Karpas-422 (cell line): ENCODE measurements around the gene DVL2. TPM values are rescaled to one million over a fixed set of nuclear protein-coding genes. Genes with fewer than 3 reads are reported as not detected.

ENCODE experiments used
- DNase-seq: peaks from one replicate; pipeline ENCODE4 v3.0.0-alpha.2; 2015
- H2AFZ ChIP-seq: fragments of 200-600 bp; sonication (generic); 2 replicates; pipeline ENCODE4 v1.6.1; 2014; ENCODE audit warnings: antibody characterized with exemption, low read length, mixed read lengths
- H3K27ac ChIP-seq: fragments of 200-600 bp; sonication (generic); 2 replicates; pipeline ENCODE4 v1.5.1; 2014; ENCODE audit warnings: mild to moderate bottlenecking, low read length, moderate library complexity
- H3K27me3 ChIP-seq: fragments of 200-600 bp; sonication (generic); 2 replicates; pipeline ENCODE4 v1.6.1; 2014; ENCODE audit warnings: low read length, mixed read lengths
- H3K36me3 ChIP-seq: fragments of 200-600 bp; sonication (generic); 2 replicates; pipeline ENCODE4 v1.6.1; 2014; ENCODE audit warnings: low read length, mixed read lengths; ENCODE audit not compliant: insufficient read depth
- H3K4me1 ChIP-seq: fragments of 200-600 bp; sonication (generic); 2 replicates; pipeline ENCODE4 v1.6.1; 2014; ENCODE audit warnings: mild to moderate bottlenecking, low read length, mixed read lengths
- H3K4me2 ChIP-seq: fragments of 200-600 bp; sonication (generic); 2 replicates; pipeline ENCODE4 v1.6.1; 2014; ENCODE audit warnings: low read length, low read depth, mild to moderate bottlenecking; ENCODE audit not compliant: poor library complexity, severe bottlenecking
- H3K4me3 ChIP-seq: fragments of 200-600 bp; sonication (generic); 2 replicates; pipeline ENCODE4 v1.5.1; 2014; ENCODE audit warnings: mild to moderate bottlenecking, antibody characterized with exemption, low read length, mixed read lengths
- H3K79me2 ChIP-seq: fragments of 200-600 bp; sonication (generic); 2 replicates; pipeline ENCODE4 v1.6.1; 2014; ENCODE audit warnings: mild to moderate bottlenecking, low read length, mixed read lengths
- H3K9ac ChIP-seq: fragments of 200-600 bp; sonication (generic); 2 replicates; pipeline ENCODE4 v1.6.0; 2014; ENCODE audit warnings: low read length
- H3K9me2 ChIP-seq: fragments of 200-600 bp; sonication (generic), shearing (Covaris generic); replicated peaks from 2 replicates; pipeline ENCODE4 v1.6.0; 2014; ENCODE audit warnings: mild to moderate bottlenecking, low read length, moderate library complexity; ENCODE audit not compliant: insufficient read depth
- H3K9me3 ChIP-seq: fragments of 300-700, 200-600 bp; sonication (generic); 2 replicates; pipeline ENCODE4 v1.6.1; 2014; ENCODE audit warnings: low read length, mixed read lengths
- H4K20me1 ChIP-seq: fragments of 200-600 bp; sonication (generic); 2 replicates; pipeline ENCODE4 v1.6.1; 2014; ENCODE audit warnings: mild to moderate bottlenecking, antibody characterized with exemption, low read length, low read depth; ENCODE audit not compliant: insufficient read depth
- total RNA-seq: library from RNA; depleted of rRNA; stranded (reverse); fragments of >200 nt; shearing (Covaris generic); gene quantifications from 2 replicates; pipeline ENCODE4 v1.2.3, GENCODE V29; 2014; ENCODE audit warnings: low replicate concordance

The DVL2 gene
- total RNA-seq, 1 experiment from 2014 or later, result 75.2 TPM

DNA sequence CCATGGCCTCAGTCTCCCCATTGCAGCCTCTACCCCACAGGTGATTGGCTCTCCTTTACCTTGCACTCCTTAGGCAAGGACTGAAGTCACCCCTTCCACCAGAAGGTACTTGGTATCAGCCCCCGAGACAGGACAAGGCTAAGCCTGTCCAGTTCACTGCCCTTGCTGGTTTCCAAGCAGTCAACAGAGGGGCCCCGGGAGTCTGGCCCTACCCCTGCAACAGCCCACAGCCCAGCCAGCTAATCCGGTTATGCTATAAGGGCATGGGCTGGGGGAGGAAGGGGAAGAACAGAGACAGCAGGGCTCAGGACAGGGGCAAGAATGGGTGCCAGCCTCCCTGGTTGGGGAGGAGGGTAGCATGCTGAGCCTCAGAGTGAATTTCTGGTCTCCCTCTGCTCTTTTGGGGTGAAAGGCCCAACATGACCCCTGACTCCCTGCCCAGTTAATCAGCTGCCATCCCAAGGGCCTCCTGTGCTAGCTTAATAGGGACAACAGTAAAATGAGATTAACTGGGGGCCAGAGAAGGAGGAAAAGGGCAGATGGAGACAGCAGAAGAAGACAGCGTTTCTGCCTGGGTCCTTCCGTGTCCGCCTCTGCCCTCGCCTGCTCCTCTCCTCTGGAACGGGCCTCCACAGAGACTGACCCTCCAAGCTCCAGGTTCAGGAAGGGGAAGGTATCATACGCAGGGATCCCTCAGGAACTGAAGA lies 25.4 kb downstream of the DVL2 start:
- Histone ChIP-seq H3K27me3 (no peaks in the 10 kb centered on the region), H3K4me3 (no peak overlapping the region), H3K36me3 (no peaks in the 10 kb centered on the region), H4K20me1 (peaks cover 12% of the 10 kb centered on the region; the same call in 1 of the 2 replicates), H3K4me2 (no peak overlapping the region), H3K79me2 (peaks cover 53% of the 10 kb centered on the region), H3K27ac (no peak overlapping the region), H3K9me3 (no peaks in the 10 kb centered on the region), H2AFZ (no peak overlapping the region), H3K9me2 (no peaks in the 10 kb centered on the region), H3K4me1 (peaks cover 54% of the 10 kb centered on the region), H3K9ac (peak overlapping the region; percentile 24; the same call in 1 of the 2 replicates)
- no peak for DNase-seq

DNA sequence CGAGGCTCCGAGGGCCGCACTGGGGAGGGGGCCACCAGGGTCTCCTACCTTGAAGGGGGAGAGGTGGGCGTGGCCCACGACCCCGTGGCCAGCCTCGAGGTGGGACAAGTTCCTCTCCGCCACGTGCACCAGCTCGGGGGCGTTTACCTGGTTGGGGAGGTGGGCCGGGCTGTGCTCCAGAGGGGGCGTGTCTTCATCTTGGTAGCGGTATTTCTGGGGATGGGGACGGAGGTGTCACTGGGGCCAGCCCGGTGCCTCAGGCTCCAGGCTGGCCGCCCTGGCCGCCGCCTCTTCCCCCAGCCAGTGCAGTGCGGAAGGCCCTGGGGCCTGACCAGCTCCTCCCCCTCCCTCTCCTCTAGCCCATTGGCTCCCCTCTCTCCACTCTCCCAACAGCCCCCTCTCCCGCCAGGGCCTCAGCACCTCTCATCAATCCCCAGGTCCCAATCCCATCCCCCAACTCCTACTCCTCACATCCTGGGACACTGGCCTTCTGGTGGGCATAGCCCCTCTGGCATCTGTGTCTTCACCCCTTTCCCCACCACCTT lies 26.2 kb downstream of the DVL2 start:
- Histone ChIP-seq H3K27ac (no peak overlapping the region), H3K36me3 (peaks cover 5% of the 10 kb centered on the region), H3K79me2 (peaks cover 47% of the 10 kb centered on the region), H4K20me1 (peaks cover 6% of the 10 kb centered on the region; the same call in 1 of the 2 replicates), H2AFZ (no peak overlapping the region), H3K27me3 (no peaks in the 10 kb centered on the region), H3K9me3 (no peaks in the 10 kb centered on the region), H3K4me3 (no peak overlapping the region), H3K9me2 (no peaks in the 10 kb centered on the region), H3K9ac (no peak overlapping the region; the same call in 1 of the 2 replicates), H3K4me2 (no peak overlapping the region), H3K4me1 (peaks cover 47% of the 10 kb centered on the region)
- no peak for DNase-seq

DNA sequence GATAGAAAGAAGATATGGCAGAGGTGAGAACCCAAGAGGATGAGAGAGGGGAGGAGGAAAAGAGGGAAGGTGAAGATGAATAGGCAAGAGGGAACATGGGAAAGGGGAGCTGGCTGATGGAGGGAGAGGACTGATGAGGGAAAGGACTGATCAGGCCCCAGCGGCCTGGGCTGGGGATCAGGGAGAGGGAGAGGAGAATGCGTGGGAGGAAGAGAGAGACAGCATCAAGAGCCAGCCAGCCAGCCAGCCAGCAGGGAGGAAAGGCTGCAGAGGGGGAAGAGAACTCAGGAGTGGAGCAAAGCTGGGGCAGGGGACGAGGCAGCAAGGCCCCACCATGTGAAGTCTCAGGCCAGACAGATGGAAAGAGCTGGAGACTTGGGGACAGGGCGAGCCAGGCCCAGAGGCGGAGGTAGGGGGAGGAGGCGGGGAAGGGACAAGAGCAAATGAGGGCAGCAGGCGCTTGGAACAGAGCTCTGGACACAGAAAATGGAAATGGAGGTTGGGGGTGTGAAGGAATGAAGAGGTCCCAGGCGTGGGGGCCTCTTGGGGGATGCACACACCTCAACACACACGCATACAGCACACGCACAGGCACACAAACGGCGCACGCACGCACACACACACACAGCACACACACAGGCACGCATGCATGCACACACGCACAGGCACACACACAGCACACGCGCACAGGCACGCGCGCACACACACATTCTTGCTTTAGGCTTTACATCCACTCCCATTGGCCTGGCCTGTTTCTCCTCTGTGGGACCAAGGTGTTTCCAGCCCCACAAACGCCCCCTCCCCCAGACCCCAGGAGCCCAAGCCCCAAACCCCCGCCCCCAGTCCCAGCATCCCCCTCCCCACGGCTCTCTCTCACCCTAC lies 27.0 kb downstream of the DVL2 start:
- no peak overlapping the region for H2AFZ ChIP-seq

DNA sequence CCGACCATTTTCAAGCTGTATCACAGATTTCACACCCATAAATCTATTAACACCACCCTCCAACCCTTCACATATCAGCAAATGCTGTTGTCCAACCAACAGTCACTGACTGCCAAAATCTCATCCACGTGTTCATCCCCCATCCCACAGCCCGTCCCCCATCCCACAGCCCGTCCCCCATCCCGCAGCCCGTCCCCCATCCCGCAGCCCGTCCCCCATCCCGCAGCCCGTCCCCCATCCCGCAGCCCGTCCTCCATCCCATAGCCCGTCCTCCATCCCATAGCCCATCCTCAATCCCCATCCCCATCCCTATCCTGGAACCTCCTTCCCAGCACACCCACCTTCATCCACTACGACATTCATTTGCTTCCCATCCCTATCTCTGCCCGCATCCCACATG lies 28.8 kb downstream of the DVL2 start:
- no peaks in the 10 kb centered on the region for H3K27me3 ChIP-seq
- H3K27ac ChIP-seq, result peak overlapping the region; percentile 56; the same call in 1 of the 2 replicates
- H3K9me2 ChIP-seq, result no peaks in the 10 kb centered on the region
- H3K9ac ChIP-seq, result peak overlapping the region; percentile 63
- peak overlapping the region; percentile 65 for H3K4me2 ChIP-seq
- H4K20me1 ChIP-seq, result 0 out of 2 replicates have a peak, but pooled peaks cover 6% of the 10 kb centered on the region
- no peaks in the 10 kb centered on the region for H3K9me3 ChIP-seq
- peaks cover 27% of the 10 kb centered on the region for H3K79me2 ChIP-seq
- H3K36me3 ChIP-seq, result peaks cover 18% of the 10 kb centered on the region
- peak overlapping the region; percentile 65 for H3K4me3 ChIP-seq
- peaks cover 38% of the 10 kb centered on the region for H3K4me1 ChIP-seq
- H2AFZ ChIP-seq, result no peak overlapping the region
- no peak for DNase-seq

More for the DNA sequence above, 27.0 kb downstream of the DVL2 start:
- Histone ChIP-seq H3K27ac (no peak overlapping the region), H3K9me3 (no peaks in the 10 kb centered on the region), H3K27me3 (no peaks in the 10 kb centered on the region), H3K9me2 (no peaks in the 10 kb centered on the region), H3K4me2 (no peak overlapping the region), H3K36me3 (peaks cover 13% of the 10 kb centered on the region), H3K4me1 (peaks cover 46% of the 10 kb centered on the region), H3K4me3 (no peak overlapping the region), H3K9ac (peak overlapping the region; percentile 36; the same call in 1 of the 2 replicates), H3K79me2 (peaks cover 41% of the 10 kb centered on the region), H4K20me1 (0 out of 2 replicates have a peak, but pooled peaks cover 6% of the 10 kb centered on the region)
- no peak for DNase-seq

DNA sequence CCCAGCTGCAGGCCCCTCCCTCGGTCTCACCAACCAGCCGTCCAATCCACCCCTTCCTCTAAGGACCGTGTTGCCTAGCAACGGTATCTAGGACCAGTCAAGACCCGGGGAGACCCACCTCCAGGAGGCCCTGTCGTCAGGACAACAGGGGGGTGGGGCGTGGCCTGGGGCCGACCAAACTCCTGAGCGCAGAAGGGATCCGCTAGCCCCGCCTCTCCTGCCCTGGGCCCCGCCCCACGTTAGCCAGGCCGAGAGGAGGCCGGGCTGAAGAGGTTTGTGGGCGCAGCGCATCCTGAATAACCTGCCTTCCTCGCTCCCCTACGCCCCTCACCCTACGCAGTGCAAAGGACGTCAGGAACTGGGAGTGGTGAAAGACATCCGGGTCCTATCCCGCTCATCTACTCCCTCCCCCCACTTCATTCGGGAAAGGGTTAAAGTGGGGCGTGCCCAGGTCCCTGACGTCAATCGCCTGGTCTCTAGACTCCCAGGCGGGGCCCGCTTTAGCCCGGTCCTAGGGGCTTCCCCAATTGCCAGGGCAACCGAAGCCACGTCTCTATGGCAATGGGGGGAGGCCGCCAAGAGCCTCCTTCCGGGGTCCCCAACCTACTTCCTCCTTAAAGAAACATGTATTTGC lies 29.4 kb downstream of the DVL2 start:
- Histone ChIP-seq H3K27ac (peak overlapping the region; percentile 56), H3K36me3 (peaks cover 18% of the 10 kb centered on the region), H3K27me3 (no peaks in the 10 kb centered on the region), H3K4me3 (peak overlapping the region; percentile 65), H2AFZ (0 out of 2 replicates have a peak overlapping the region, but pooled peaks have one; percentile 49), H3K79me2 (peaks cover 21% of the 10 kb centered on the region), H3K9me2 (no peaks in the 10 kb centered on the region), H3K4me2 (peak overlapping the region; percentile 65), H4K20me1 (0 out of 2 replicates have a peak, but pooled peaks cover 6% of the 10 kb centered on the region), H3K9ac (peak overlapping the region; percentile 63), H3K9me3 (no peaks in the 10 kb centered on the region), H3K4me1 (peaks cover 32% of the 10 kb centered on the region)
- DNase-seq, result peak; percentile 96

DNA sequence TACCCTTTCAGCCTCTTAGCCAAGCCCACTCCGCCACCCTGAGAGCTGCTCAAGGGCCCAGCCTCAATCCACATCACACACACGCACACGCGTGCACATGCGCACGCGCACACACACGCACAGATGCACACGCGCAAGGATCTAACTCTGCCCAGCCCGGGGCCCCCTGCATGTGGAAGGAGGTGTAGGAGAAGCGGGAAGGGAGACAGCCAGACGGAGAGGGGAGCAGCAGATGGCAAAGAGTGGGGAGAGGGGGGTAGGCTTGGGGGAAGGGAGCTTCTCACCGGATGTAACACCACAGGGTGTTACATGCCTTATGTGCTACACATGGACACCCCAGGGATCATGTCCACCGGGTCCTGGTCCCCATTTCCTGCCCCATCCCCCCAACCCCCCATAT lies 30.0 kb downstream of the DVL2 start:
- Histone ChIP-seq H3K36me3 (peaks cover 18% of the 10 kb centered on the region), H3K9me3 (no peaks in the 10 kb centered on the region), H3K9ac (peak overlapping the region; percentile 63), H3K27ac (0 out of 2 replicates have a peak overlapping the region, but pooled peaks have one; percentile 56), H4K20me1 (0 out of 2 replicates have a peak, but pooled peaks cover 6% of the 10 kb centered on the region), H3K27me3 (no peaks in the 10 kb centered on the region), H3K4me1 (peaks cover 32% of the 10 kb centered on the region), H3K4me2 (peak overlapping the region; percentile 65), H3K4me3 (peak overlapping the region; percentile 65), H3K79me2 (peaks cover 17% of the 10 kb centered on the region), H2AFZ (no peak overlapping the region), H3K9me2 (no peaks in the 10 kb centered on the region)
- no peak for DNase-seq

DNA sequence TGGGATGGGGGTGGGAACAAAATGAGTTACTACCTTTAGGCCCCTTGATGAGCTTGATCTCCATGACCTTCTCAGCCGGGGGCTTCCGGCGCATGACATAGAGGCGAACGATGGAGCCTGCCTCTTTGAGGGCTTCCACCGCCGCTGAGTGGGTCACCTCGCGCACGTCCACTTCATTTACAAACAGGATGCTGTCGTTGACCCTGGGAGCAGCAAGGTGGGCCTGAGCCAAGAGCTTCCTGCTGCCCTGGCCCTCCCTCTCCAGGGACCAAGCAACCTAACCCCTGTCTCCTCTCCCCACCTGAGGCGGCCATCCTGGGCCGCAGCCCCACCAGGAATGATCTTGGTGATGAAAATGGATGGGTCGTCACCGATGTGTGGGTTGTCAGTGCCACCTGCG lies 30.9 kb downstream of the DVL2 start:
- peaks cover 11% of the 10 kb centered on the region for H3K79me2 ChIP-seq
- H3K9me3 ChIP-seq, result no peaks in the 10 kb centered on the region
- no peak overlapping the region for H3K27ac ChIP-seq
- H4K20me1 ChIP-seq, result 0 out of 2 replicates have a peak, but pooled peaks cover 6% of the 10 kb centered on the region
- H3K36me3 ChIP-seq, result peaks cover 18% of the 10 kb centered on the region
- no peak for DNase-seq
- H3K9me2 ChIP-seq, result no peaks in the 10 kb centered on the region
- no peak overlapping the region for H3K4me2 ChIP-seq
- H3K4me3 ChIP-seq, result no peak overlapping the region
- H3K4me1 ChIP-seq, result peaks cover 24% of the 10 kb centered on the region
- no peak overlapping the region for H2AFZ ChIP-seq
- no peak overlapping the region for H3K9ac ChIP-seq
- H3K27me3 ChIP-seq, result no peaks in the 10 kb centered on the region
